ENCODE results near the gene CD151.

CD151 gene

GRCh38 chr11:832529-833113, at the start of gene CD151:
CD151 (plus strand) TSS chr11:832952; CDS start chr11:836070, 3,118 bp downstream.
- peak within 1 kb of the TSS; percentile 57 for H3K4me3 ChIP-seq (ENCODE audit: low read depth, low read length)

- H3K4me3 ChIP-seq (ENCODE audit: low read depth, low read length), result no peak overlapping the region
Measured at GRCh38 chr11:783581-784015, 49.2 kb upstream of the CD151 start.

GRCh38 chr11:786235-787083, 46.3 kb upstream of the CD151 start:
- no peak overlapping the region for H3K4me3 ChIP-seq (ENCODE audit: low read depth, low read length)

GRCh38 chr11:787084-787675, 45.6 kb upstream of the CD151 start:
- no peak overlapping the region for H3K4me3 ChIP-seq (ENCODE audit: low read depth, low read length)

- H3K4me3 ChIP-seq (ENCODE audit: low read depth, low read length), result no peak overlapping the region
Measured at GRCh38 chr11:788009-788640, 44.6 kb upstream of the CD151 start.

- H3K4me3 ChIP-seq (ENCODE audit: low read depth, low read length), result no peak overlapping the region
Measured at GRCh38 chr11:788953-789940, 43.5 kb upstream of the CD151 start.

- no peak within 1 kb of the TSS for H3K4me3 ChIP-seq (ENCODE audit: low read depth, low read length)
Measured at GRCh38 chr11:789943-790342, 42.8 kb upstream of the CD151 start, which contains the start of gene CEND1. CEND1 (minus strand) TSS chr11:790090; CDS start chr11:788576, 1,514 bp downstream.

- H3K4me3 ChIP-seq (ENCODE audit: low read depth, low read length), result no peak overlapping the region
Measured at GRCh38 chr11:790721-791564, 41.8 kb upstream of the CD151 start.

- no peak overlapping the region for H3K4me3 ChIP-seq (ENCODE audit: low read depth, low read length)
Measured at GRCh38 chr11:791658-792534, 40.9 kb upstream of the CD151 start.

- no peak overlapping the region for H3K4me3 ChIP-seq (ENCODE audit: low read depth, low read length)
Measured at GRCh38 chr11:792535-792821, 40.3 kb upstream of the CD151 start.

GRCh38 chr11:792873-793272, 39.9 kb upstream of the CD151 start:
- no peak overlapping the region for H3K4me3 ChIP-seq (ENCODE audit: low read depth, low read length)

GRCh38 chr11:793556-793955, 39.2 kb upstream of the CD151 start:
- no peak overlapping the region for H3K4me3 ChIP-seq (ENCODE audit: low read depth, low read length)

- H3K4me3 ChIP-seq (ENCODE audit: low read depth, low read length), result no peak overlapping the region
Measured at GRCh38 chr11:794013-794765, 38.6 kb upstream of the CD151 start.

- no peak overlapping the region for H3K4me3 ChIP-seq (ENCODE audit: low read depth, low read length)
Measured at GRCh38 chr11:794766-795633, 37.8 kb upstream of the CD151 start.

- no peak overlapping the region for H3K4me3 ChIP-seq (ENCODE audit: low read depth, low read length)
Measured at GRCh38 chr11:795634-796564, 36.9 kb upstream of the CD151 start.

Data from iPS-11a (cell line).